CD8-positive, alpha-beta memory T cell (primary cell): ENCODE measurements around the gene KRTAP8-1. TPM values are rescaled to one million over a fixed set of nuclear protein-coding genes. Genes with fewer than 3 reads are reported as not detected.

Experiments used
- CTCF ChIA-PET: fragments of 350-600 bp; sonication (Branson Sonifier 250); formaldehyde crosslinking; loops from one replicate; lab custom pipeline; 2021; ENCODE audit warnings: antibody characterized with exemption; lab: Charles Lee
- POLR2A ChIA-PET: fragments of 350-600 bp; sonication (Branson Sonifier 250); formaldehyde crosslinking; loops from one replicate; lab custom pipeline; 2021; ENCODE audit warnings: antibody characterized with exemption; lab: Charles Lee
- DNase-seq, 5 donors: peaks; one replicate each; pipeline versions ENCODE4 v3.0.0 to v3.0.0-alpha.2; 2020 to 2022; ENCODE audit warnings: mixed read lengths in 1 of 5
- H3K27ac ChIP-seq: one replicate; pipeline ENCODE4 v1.7.0; 2013; ENCODE audit warnings: low read depth, mild to moderate bottlenecking, low read length, moderate library complexity
- H3K27me3 ChIP-seq: 2 replicates; pipeline ENCODE4 v1.7.0; 2013; ENCODE audit warnings: low read length, mild to moderate bottlenecking; ENCODE audit not compliant: insufficient read depth, poor library complexity, severe bottlenecking
- H3K36me3 ChIP-seq: 2 replicates; pipeline ENCODE4 v1.7.0; 2013; ENCODE audit warnings: mild to moderate bottlenecking, low read length, moderate library complexity; ENCODE audit not compliant: insufficient read depth
- H3K4me1 ChIP-seq: 2 replicates; pipeline ENCODE4 v1.7.0; 2013; ENCODE audit warnings: mild to moderate bottlenecking, low read length, moderate library complexity; ENCODE audit not compliant: insufficient read depth
- H3K4me3 ChIP-seq: 2 replicates; pipeline ENCODE4 v1.7.0; 2013; ENCODE audit warnings: mild to moderate bottlenecking, low read length
- H3K9me3 ChIP-seq: 2 replicates; pipeline ENCODE4 v1.7.0; 2013; ENCODE audit warnings: mild to moderate bottlenecking, low read length
- H3K27ac Mint-ChIP-seq, 8 donors: one replicate each; pipeline ENCODE4 v1.8.0; 2020 to 2021; ENCODE audit warnings: mixed read lengths in 8 of 8, mild to moderate bottlenecking in 6 of 8, inconsistent platforms in 3 of 8, moderate library complexity in 3 of 8
- H3K27me3 Mint-ChIP-seq, 2 donors: one replicate each; pipeline ENCODE4 v1.8.0; 2020 to 2021; ENCODE audit warnings: mixed read lengths in 2 of 2, mild to moderate bottlenecking in 1 of 2, moderate library complexity in 1 of 2
- H3K36me3 Mint-ChIP-seq, 3 donors: one replicate each; pipeline ENCODE4 v1.8.0; 2020 to 2021; ENCODE audit warnings: mixed read lengths in 3 of 3, inconsistent platforms in 1 of 3, mild to moderate bottlenecking in 1 of 3
- H3K4me1 Mint-ChIP-seq, 3 donors: one replicate each; pipeline ENCODE4 v1.8.0; 2020 to 2021; ENCODE audit warnings: mixed read lengths in 3 of 3, inconsistent platforms in 1 of 3, mild to moderate bottlenecking in 1 of 3
- H3K4me3 Mint-ChIP-seq, 7 donors: one replicate each; pipeline ENCODE4 v1.8.0; 2020 to 2021; ENCODE audit warnings: mixed read lengths in 7 of 7, mild to moderate bottlenecking in 6 of 7, moderate library complexity in 4 of 7, inconsistent platforms in 2 of 7
- H3K9me3 Mint-ChIP-seq, 5 donors: one replicate each; pipeline ENCODE4 v1.8.0; 2020 to 2022; ENCODE audit warnings: mixed read lengths in 5 of 5, mild to moderate bottlenecking in 3 of 5, moderate library complexity in 2 of 5, inconsistent platforms in 1 of 5
- polyA plus RNA-seq: library from polyadenylated mRNA; unstranded; fragments of 300-500 nt; fragmentation: Illumina TruSeq; gene quantifications from one replicate; pipeline ENCODE4 v1.2.3, GENCODE V29; 2021
- total RNA-seq, 2 experiments: library from RNA; stranded (reverse); gene quantifications; one replicate each; pipeline ENCODE4 v1.2.3, GENCODE V29; 2021

KRTAP8-1 gene
- total and polyA plus RNA-seq, 3 experiments from 2014 or later = not detected

DNA sequence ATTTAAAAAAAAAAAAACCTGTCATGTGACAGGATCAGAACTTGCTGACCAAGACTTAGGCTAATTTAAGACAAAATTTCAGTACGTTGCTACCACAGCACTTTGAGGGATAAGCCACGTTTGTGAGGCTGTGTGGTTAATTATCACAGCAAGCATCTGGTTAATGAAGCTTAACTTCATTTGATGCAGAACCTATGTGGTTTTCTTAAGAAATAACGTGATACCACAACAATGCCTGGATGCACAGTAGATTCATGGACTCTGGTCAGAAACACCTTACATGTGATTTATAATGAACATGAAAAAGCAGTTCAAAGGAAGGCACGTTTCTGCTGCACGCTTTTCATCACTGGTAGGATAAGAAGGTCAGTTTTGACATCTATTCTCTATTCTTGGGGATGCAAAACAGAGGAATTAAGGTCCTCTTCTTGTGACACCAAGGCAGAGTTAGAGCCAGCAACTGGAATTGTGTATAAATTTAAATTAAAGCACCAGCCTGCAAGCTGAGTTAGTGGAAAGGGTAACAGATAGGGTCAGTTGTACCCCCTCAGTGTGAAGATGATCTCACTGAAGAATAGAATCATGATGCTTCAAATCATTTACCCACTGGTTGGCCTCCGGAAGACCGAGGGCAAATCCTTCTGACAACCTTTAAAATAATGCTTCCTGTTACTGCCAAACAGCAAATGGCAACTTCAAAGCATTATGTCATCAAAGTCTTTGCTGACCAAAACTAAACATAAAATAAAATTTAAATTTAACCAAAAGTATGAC, 6.0 kb upstream of the KRTAP8-1 start:
- H3K4me1 Mint-ChIP-seq = peaks cover 0 to 11% (median 0%) of the 10 kb centered on the region in 3 donors
- POLR2A ChIA-PET = no interaction called here
- CTCF ChIA-PET = no interaction called here
- no peak overlapping the region for H3K4me3 Mint-ChIP-seq
- H3K27me3 Mint-ChIP-seq = peaks cover 0 to 12% of the 10 kb centered on the region in 2 donors
- H3K36me3 Mint-ChIP-seq = no peaks in the 10 kb centered on the region
- H3K27ac Mint-ChIP-seq = no peak overlapping the region
- DNase-seq = no peak
- H3K4me3 ChIP-seq = no peak overlapping the region
- H3K36me3 ChIP-seq = no peaks in the 10 kb centered on the region
- no peaks in the 10 kb centered on the region for H3K9me3 ChIP-seq
- H3K27ac ChIP-seq = no peak overlapping the region
- no peaks in the 10 kb centered on the region for H3K4me1 ChIP-seq
- no peaks in the 10 kb centered on the region for H3K27me3 ChIP-seq
- no peaks in the 10 kb centered on the region for H3K9me3 Mint-ChIP-seq

DNA sequence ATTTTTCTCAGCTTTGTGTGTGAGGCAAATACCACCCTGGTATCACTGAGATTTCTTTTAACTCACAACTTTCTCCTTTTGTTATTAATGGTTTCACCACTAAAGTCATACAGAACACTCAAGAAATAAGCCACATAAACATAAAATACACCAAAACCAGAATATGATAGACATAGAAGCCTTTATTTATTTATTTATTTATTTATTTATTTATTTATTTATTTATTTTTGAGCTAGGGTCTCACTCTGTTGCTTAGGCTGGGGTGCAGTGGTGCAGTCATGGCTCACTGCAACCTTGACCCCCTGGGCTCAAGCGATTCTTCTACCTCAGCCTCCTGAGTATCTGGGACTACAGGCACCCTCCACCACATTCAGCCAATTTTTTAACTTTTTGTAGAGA, 12.5 kb downstream of the KRTAP8-1 start:
- Histone ChIP-seq H3K4me1 (no peaks in the 10 kb centered on the region), H3K9me3 (no peaks in the 10 kb centered on the region), H3K27me3 (no peaks in the 10 kb centered on the region), H3K36me3 (no peaks in the 10 kb centered on the region), H3K4me3 (no peak overlapping the region), H3K27ac (no peak overlapping the region)
- Mint-ChIP-seq H3K27me3 (peaks cover 1 to 3% of the 10 kb centered on the region in 2 donors), H3K9me3 (peaks cover 0 to 7% (median 1%) of the 10 kb centered on the region in 5 donors), H3K27ac (no peak overlapping the region), H3K36me3 (no peaks in the 10 kb centered on the region), H3K4me3 (no peak overlapping the region), H3K4me1 (no peaks in the 10 kb centered on the region)
- POLR2A ChIA-PET = no interaction called here
- DNase-seq = no peak
- CTCF ChIA-PET = no interaction called here

DNA sequence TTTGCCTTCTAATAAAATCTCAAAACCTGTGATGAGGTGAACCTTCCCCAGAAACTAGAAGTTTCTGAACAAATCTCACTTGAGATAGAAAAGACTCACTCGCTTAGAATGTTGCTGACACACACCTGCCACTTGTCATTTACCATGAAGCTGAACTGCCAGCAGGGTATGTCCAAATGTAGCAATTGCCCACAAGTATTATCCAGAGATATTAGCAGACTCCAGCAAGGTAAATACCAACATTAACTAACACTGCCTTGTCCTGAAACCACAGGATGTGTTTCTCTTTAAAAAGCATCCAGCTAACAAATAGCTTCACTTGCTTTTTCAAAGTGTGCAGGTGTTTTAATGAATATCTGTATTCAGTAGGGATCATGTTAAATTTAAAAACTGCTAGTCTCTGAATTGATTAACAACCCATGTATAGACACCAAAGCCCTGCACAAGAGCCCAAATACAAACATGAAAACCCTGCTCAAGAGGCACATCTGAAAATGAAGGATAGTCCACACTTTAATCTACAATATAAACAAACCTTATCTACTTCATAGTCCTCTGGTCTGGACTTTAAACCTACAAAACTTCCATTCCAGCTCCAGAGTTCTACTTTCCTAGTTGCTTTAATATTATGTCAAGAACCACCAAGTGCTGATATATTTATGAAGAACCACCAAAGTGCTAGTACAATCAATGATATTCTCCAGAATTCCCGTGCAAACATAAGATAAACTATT, 19.3 kb downstream of the KRTAP8-1 start:
- ChIA-PET POLR2A (no interaction called here), CTCF (no interaction called here)
- H3K4me1 Mint-ChIP-seq = no peaks in the 10 kb centered on the region
- no peaks in the 10 kb centered on the region for H3K9me3 Mint-ChIP-seq
- DNase-seq = no peak
- Histone ChIP-seq H3K27ac (no peak overlapping the region), H3K27me3 (no peaks in the 10 kb centered on the region), H3K36me3 (no peaks in the 10 kb centered on the region), H3K4me1 (no peaks in the 10 kb centered on the region), H3K4me3 (no peak overlapping the region), H3K9me3 (no peaks in the 10 kb centered on the region)
- H3K36me3 Mint-ChIP-seq = no peaks in the 10 kb centered on the region
- H3K27ac Mint-ChIP-seq = no peak overlapping the region
- peaks cover 2 to 9% of the 10 kb centered on the region in 2 donors for H3K27me3 Mint-ChIP-seq
- H3K4me3 Mint-ChIP-seq = no peak overlapping the region

DNA sequence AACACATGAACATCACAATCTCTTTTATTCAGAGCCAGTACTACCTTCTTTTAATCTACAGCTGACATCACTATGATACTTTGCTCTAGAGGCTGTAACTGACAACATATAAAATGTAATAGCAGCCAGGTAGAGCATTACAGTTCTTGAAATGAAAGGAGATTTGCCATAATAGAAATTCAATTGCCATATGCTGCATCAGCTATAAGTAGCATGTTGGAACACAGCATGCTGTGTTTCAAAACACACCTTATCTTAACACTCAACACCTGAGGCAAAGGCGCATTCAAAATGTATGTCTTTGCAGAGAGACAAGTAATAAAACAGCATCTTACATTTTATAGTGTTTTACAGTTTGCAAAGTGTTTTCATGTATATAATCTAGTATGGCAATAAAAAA, 33.8 kb downstream of the KRTAP8-1 start:
- Mint-ChIP-seq H3K27me3 (peaks cover 1 to 2% of the 10 kb centered on the region in 2 donors), H3K9me3 (peaks cover 0 to 9% (median 0%) of the 10 kb centered on the region in 5 donors), H3K4me3 (no peak overlapping the region), H3K27ac (no peak overlapping the region), H3K4me1 (no peaks in the 10 kb centered on the region), H3K36me3 (no peaks in the 10 kb centered on the region)
- Histone ChIP-seq H3K27me3 (no peaks in the 10 kb centered on the region), H3K9me3 (no peaks in the 10 kb centered on the region), H3K4me1 (no peaks in the 10 kb centered on the region), H3K36me3 (no peaks in the 10 kb centered on the region), H3K27ac (no peak overlapping the region), H3K4me3 (no peak overlapping the region)
- ChIA-PET CTCF (no interaction called here), POLR2A (no interaction called here)
- no peak for DNase-seq

DNA sequence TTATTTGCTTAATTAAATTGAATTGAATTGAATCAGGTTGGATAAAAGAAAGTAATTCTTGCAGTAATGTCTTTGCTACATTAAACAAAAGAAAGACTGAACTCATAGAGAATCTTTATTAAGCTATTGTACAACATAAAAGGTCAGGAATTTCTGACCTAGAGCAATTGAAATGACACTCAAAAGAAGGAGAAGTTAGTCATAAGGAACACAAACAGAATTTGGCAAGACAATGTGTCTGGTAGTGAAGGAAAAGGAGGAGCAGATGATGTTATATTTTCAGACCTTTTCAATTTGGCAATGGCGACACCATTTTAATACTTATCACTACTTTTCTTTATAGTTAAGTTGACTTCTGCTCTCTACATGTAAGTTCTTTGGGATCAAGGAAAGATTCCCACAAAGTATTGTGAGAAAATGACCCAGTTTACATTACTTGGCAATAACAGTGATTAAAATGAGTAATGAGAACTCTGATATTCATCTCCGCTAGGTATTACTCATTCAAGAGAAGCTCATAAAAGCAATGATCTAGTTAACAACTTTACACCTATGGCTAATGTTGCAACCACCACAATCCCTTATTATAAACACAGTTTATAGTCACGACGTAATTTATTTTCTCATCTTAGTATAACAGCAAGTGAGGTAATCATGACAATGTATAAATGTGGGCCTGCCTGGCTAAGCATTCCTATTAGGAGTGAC, 43.2 kb downstream of the KRTAP8-1 start:
- H3K4me3 ChIP-seq = no peak overlapping the region
- no peaks in the 10 kb centered on the region for H3K36me3 ChIP-seq
- Mint-ChIP-seq H3K9me3 (peaks cover 0 to 4% (median 0%) of the 10 kb centered on the region in 5 donors), H3K4me1 (no peaks in the 10 kb centered on the region), H3K36me3 (no peaks in the 10 kb centered on the region), H3K4me3 (no peak overlapping the region), H3K27me3 (no peaks in the 10 kb centered on the region), H3K27ac (no peak overlapping the region)
- H3K27me3 ChIP-seq = no peaks in the 10 kb centered on the region
- no peak for DNase-seq
- CTCF ChIA-PET = no interaction called here
- no peaks in the 10 kb centered on the region for H3K9me3 ChIP-seq
- H3K4me1 ChIP-seq = no peaks in the 10 kb centered on the region
- H3K27ac ChIP-seq = no peak overlapping the region
- POLR2A ChIA-PET = no interaction called here

Other genes starting within 250 kb of the KRTAP8-1 start
- not detected for gene KRTAP22-2, start 222.9 kb downstream of the KRTAP8-1 start, total RNA-seq
- not detected for gene KRTAP22-2, start 222.9 kb downstream of the KRTAP8-1 start, polyA plus RNA-seq
- not detected for gene KRTAP6-3, start 220.8 kb downstream of the KRTAP8-1 start, total RNA-seq
- not detected for gene KRTAP6-3, start 220.8 kb downstream of the KRTAP8-1 start, polyA plus RNA-seq
- not detected for gene KRTAP6-2, start 214.4 kb downstream of the KRTAP8-1 start, total RNA-seq
- gene KRTAP6-2, start 214.4 kb downstream of the KRTAP8-1 start, polyA plus RNA-seq = not detected
- gene KRTAP22-1, start 212.2 kb downstream of the KRTAP8-1 start, total RNA-seq = not detected
- gene KRTAP22-1, start 212.2 kb downstream of the KRTAP8-1 start, polyA plus RNA-seq = not detected
- not detected for gene KRTAP6-1, start 199.3 kb downstream of the KRTAP8-1 start, total RNA-seq
- not detected for gene KRTAP6-1, start 199.3 kb downstream of the KRTAP8-1 start, polyA plus RNA-seq
- not detected for gene KRTAP20-1, start 196.8 kb downstream of the KRTAP8-1 start, total RNA-seq
- not detected for gene KRTAP20-1, start 196.8 kb downstream of the KRTAP8-1 start, polyA plus RNA-seq
- not detected for gene KRTAP20-4, start 192.6 kb downstream of the KRTAP8-1 start, total RNA-seq
- not detected for gene KRTAP20-4, start 192.6 kb downstream of the KRTAP8-1 start, polyA plus RNA-seq
- gene KRTAP20-2, start 178.1 kb downstream of the KRTAP8-1 start, total RNA-seq = not detected
- not detected for gene KRTAP20-2, start 178.1 kb downstream of the KRTAP8-1 start, polyA plus RNA-seq
- gene KRTAP20-3, start 170.4 kb downstream of the KRTAP8-1 start, total RNA-seq = not detected
- not detected for gene KRTAP20-3, start 170.4 kb downstream of the KRTAP8-1 start, polyA plus RNA-seq
- gene KRTAP21-3, start 94.5 kb downstream of the KRTAP8-1 start, total RNA-seq = not detected
- gene KRTAP21-3, start 94.5 kb downstream of the KRTAP8-1 start, polyA plus RNA-seq = not detected
- not detected for gene KRTAP21-2, start 66.0 kb downstream of the KRTAP8-1 start, total RNA-seq
- not detected for gene KRTAP21-2, start 66.0 kb downstream of the KRTAP8-1 start, polyA plus RNA-seq
- gene KRTAP21-1, start 57.8 kb downstream of the KRTAP8-1 start, total RNA-seq = not detected
- not detected for gene KRTAP21-1, start 57.8 kb downstream of the KRTAP8-1 start, polyA plus RNA-seq
- gene KRTAP7-1, start 16.5 kb upstream of the KRTAP8-1 start, total RNA-seq = not detected
- gene KRTAP7-1, start 16.5 kb upstream of the KRTAP8-1 start, polyA plus RNA-seq = not detected
- not detected for gene KRTAP11-1, start 68.3 kb upstream of the KRTAP8-1 start, total RNA-seq
- not detected for gene KRTAP11-1, start 68.3 kb upstream of the KRTAP8-1 start, polyA plus RNA-seq
- gene KRTAP19-8, start 225.2 kb upstream of the KRTAP8-1 start, total RNA-seq = not detected
- gene KRTAP19-8, start 225.2 kb upstream of the KRTAP8-1 start, polyA plus RNA-seq = not detected